Esophagus muscularis mucosa (tissue), 3 donors: ENCODE results near the gene ACP6.

ENCODE experiments used
- CTCF ChIP-seq, 3 experiments: fragments of 200-600 bp in 2 of 3; fragments of 450-650 bp in 1 of 3; sonication (generic) in 2 of 3; IDR thresholded peaks; one replicate each; pipeline ENCODE4 v1.5.1; 2017 to 2019; ENCODE audit warnings: antibody characterized with exemption in 3 of 3, mild to moderate bottlenecking in 2 of 3, moderate library complexity in 1 of 3
- POLR2AphosphoS5 ChIP-seq, 2 donors: sonication (generic); formaldehyde crosslinking; IDR thresholded peaks; one replicate each; pipeline ENCODE4 v1.6.1; 2017; ENCODE audit warnings: antibody characterized with exemption in 2 of 2

GRCh38 chr1:147669469-147670318, 630 bp downstream of the ACP6 start:
- TF ChIP-seq CTCF (IDR thresholded peaks at IDR 0.05), result no peak
- no peak for TF ChIP-seq POLR2AphosphoS5 (IDR thresholded peaks at IDR 0.05)
